Endothelial cell of umbilical vein (primary cell): ENCODE results near the gene SH3PXD2B. TPM values are rescaled to one million over a fixed set of nuclear protein-coding genes. Genes with fewer than 3 reads are reported as not detected.

ENCODE experiments used
- BruUV-seq: library from RNA; stranded (reverse); fragments of 400-500 nt; replicated peaks from 2 replicates; lab custom pipeline; 2021; lab: Mats Ljungman, UMichigan
- CTCF ChIA-PET: fragments of 300-600, 350-600 bp; sonication (Branson Sonifier 250); formaldehyde crosslinking; loops from one replicate; lab custom pipeline; 2021; ENCODE audit warnings: antibody characterized with exemption, inconsistent platforms; lab: Charles Lee
- POLR2A ChIA-PET: fragments of 300-600, 350-600 bp; sonication (Branson Sonifier 250); formaldehyde crosslinking; loops from one replicate; lab custom pipeline; 2021; ENCODE audit warnings: antibody characterized with exemption, inconsistent platforms; lab: Charles Lee
- DNase-seq: peaks from one replicate; pipeline ENCODE4 v3.0.0-alpha.2; 2011; ENCODE audit warnings: low read depth, low spot score
- FAIRE-seq: peaks from 2 replicates; lab custom pipeline; 2011; peaks lifted over from hg19 to GRCh38; lab: Jason Lieb, UNC
- H2AFZ ChIP-seq: 2 replicates; pipeline ENCODE4 v1.6.0; 2012; ENCODE audit warnings: low read depth, low read length, control low read depth, inconsistent platforms
- H3K27ac ChIP-seq: 2 replicates; pipeline ENCODE4 v1.5.1; 2011; ENCODE audit warnings: low read depth, mild to moderate bottlenecking, control low read depth, low read length, moderate library complexity; ENCODE audit not compliant: insufficient read depth
- H3K27me3 ChIP-seq, 2 experiments: 2 replicates each; pipeline versions ENCODE4 v1.6.0 to v1.6.1; 2011; ENCODE audit warnings: low read length in 2 of 2, mixed read lengths in 1 of 2; ENCODE audit not compliant: control insufficient read depth in 2 of 2, insufficient read depth in 2 of 2
- H3K36me3 ChIP-seq, 2 experiments: 2 replicates in 1 of 2; 3 replicates in 1 of 2; pipeline ENCODE4 v1.5.1; 2011; ENCODE audit warnings: low read length in 2 of 2, mild to moderate bottlenecking in 1 of 2, moderate library complexity in 1 of 2; ENCODE audit not compliant: control insufficient read depth in 2 of 2, insufficient read depth in 2 of 2; ENCODE audit errors: extremely low read depth in 1 of 2
- H3K4me1 ChIP-seq: 3 replicates; pipeline ENCODE4 v1.5.1; 2011; ENCODE audit warnings: mild to moderate bottlenecking, low read length; ENCODE audit not compliant: control insufficient read depth, insufficient read depth; ENCODE audit errors: extremely low read depth
- H3K4me2 ChIP-seq: 2 replicates; pipeline ENCODE4 v1.6.1; 2011; ENCODE audit warnings: low read length, control low read depth, mixed read lengths; ENCODE audit not compliant: insufficient read depth
- H3K4me3 ChIP-seq, 3 experiments: fragments of 200-600 bp in 1 of 3; sonication (generic), shearing (Covaris generic) in 1 of 3; replicated peaks in 1 of 3; 2 replicates each; pipeline ENCODE4 v1.5.1; 2011 to 2016; ENCODE audit warnings: control low read depth in 3 of 3, low read length in 3 of 3, mild to moderate bottlenecking in 2 of 3, inconsistent platforms in 1 of 3, low read depth in 1 of 3, moderate library complexity in 1 of 3; ENCODE audit not compliant: insufficient read depth in 1 of 3
- H3K79me2 ChIP-seq: 2 replicates; pipeline ENCODE4 v1.6.0; 2012; ENCODE audit warnings: low read length, inconsistent platforms; ENCODE audit not compliant: control insufficient read depth, insufficient read depth
- H3K9ac ChIP-seq: replicated peaks from 2 replicates; pipeline ENCODE3; 2011; ENCODE audit warnings: low read length, control low read depth; ENCODE audit not compliant: insufficient read depth; ENCODE audit errors: extremely low read depth
- H3K9me1 ChIP-seq: replicated peaks from 3 replicates; pipeline ENCODE4 v1.6.0; 2011; ENCODE audit warnings: mild to moderate bottlenecking, low read length; ENCODE audit not compliant: control insufficient read depth, insufficient read depth; ENCODE audit errors: extremely low read depth
- H3K9me3 ChIP-seq: replicated peaks from 2 replicates; pipeline ENCODE4 v1.5.1; 2012; ENCODE audit warnings: low read length, inconsistent platforms; ENCODE audit not compliant: control insufficient read depth, insufficient read depth
- H4K20me1 ChIP-seq: replicated peaks from 2 replicates; pipeline ENCODE3; 2011; ENCODE audit warnings: mild to moderate bottlenecking, low read length; ENCODE audit not compliant: control insufficient read depth, insufficient read depth; ENCODE audit errors: extremely low read depth
- CTCF ChIP-seq, 2 donors: IDR thresholded peaks; 1 replicate in 1 of 2; 2 replicates in 1 of 2; pipeline ENCODE4 v1.5.1; 2011; ENCODE audit warnings: low read length in 2 of 2, mild to moderate bottlenecking in 2 of 2, moderate library complexity in 2 of 2, control low read depth in 1 of 2, inconsistent platforms in 1 of 2, low read depth in 1 of 2; ENCODE audit not compliant: insufficient read depth in 1 of 2; ENCODE audit errors: extremely low read depth in 1 of 2
- EZH2 ChIP-seq: IDR thresholded peaks from 2 replicates; pipeline ENCODE4 v1.6.1; 2012; ENCODE audit warnings: borderline replicate concordance, low read depth, mild to moderate bottlenecking, moderate library complexity, low read length, inconsistent platforms; ENCODE audit not compliant: severe bottlenecking
- FOS ChIP-seq: IDR thresholded peaks from 2 replicates; pipeline ENCODE4 v1.6.1; 2011; ENCODE audit warnings: mild to moderate bottlenecking, low read length, moderate library complexity, borderline replicate concordance; ENCODE audit not compliant: insufficient read depth
- GATA2 ChIP-seq: IDR thresholded peaks from 2 replicates; pipeline ENCODE4 v1.7.0; 2011; ENCODE audit warnings: low read depth, mild to moderate bottlenecking, moderate library complexity, mixed read lengths, low read length; ENCODE audit not compliant: insufficient read length, insufficient read depth
- JUN ChIP-seq: IDR thresholded peaks from 2 replicates; pipeline ENCODE4 v1.6.1; 2011; ENCODE audit warnings: borderline replicate concordance, low read depth; ENCODE audit not compliant: insufficient read length, insufficient read depth
- MYC ChIP-seq: IDR thresholded peaks from one replicate; pipeline ENCODE4 v1.6.1; 2011; ENCODE audit warnings: mild to moderate bottlenecking, low read depth, low read length
- POLR2A ChIP-seq: IDR thresholded peaks from 2 replicates; pipeline ENCODE4 v1.6.1; 2012; ENCODE audit warnings: low read depth, mild to moderate bottlenecking, control low read depth, low read length
- POLR2AphosphoS5 ChIP-seq: IDR thresholded peaks from 2 replicates; pipeline ENCODE4 v1.6.1; 2012; ENCODE audit warnings: low read depth, mild to moderate bottlenecking, control low read depth, low read length, moderate library complexity; ENCODE audit not compliant: insufficient read depth
- dilution Hi-C: fragments of 300-500 bp; cut with MboI; formaldehyde crosslinking; loops from one replicate; pipeline ENCODE4 v1.15.0; 2019; ENCODE audit warnings: low sequenced_read_pairs; ENCODE audit not compliant: extremely low pct_ligation_motif_present
- intact Hi-C: fragments of 100-400 bp; cut with micrococcal nuclease; formaldehyde crosslinking; loops from one replicate; pipeline ENCODE4 v1.10.0; 2022
- polyA plus RNA-seq, 4 experiments: library from polyadenylated mRNA; depleted of rRNA in 3 of 4; stranded (reverse) in 3 of 4; unstranded in 1 of 4; fragments of >200 nt; gene quantifications; 2 replicates each; pipeline versions ENCODE4 v1.2.1 to v1.2.3, GENCODE V29; 2011 to 2012; ENCODE audit warnings: missing spikeins in 1 of 4
- total RNA-seq: library from RNA; stranded (reverse); gene quantifications from 2 replicates; pipeline ENCODE4 v1.2.3, GENCODE V29; 2021
- TF ChIP-seq, protein P1 (sequence below): IDR thresholded peaks from 2 replicates; pipeline ENCODE4 v1.6.1; 2011; ENCODE audit not compliant: insufficient read depth, insufficient read length

Gene SH3PXD2B
- total and polyA plus RNA-seq, 2 donors (not counting 3 experiments of a cell fraction or from before 2014, with no cell fraction given), result 23.5 to 66.3 TPM

GRCh38 chr5:172403189-172403796 lies 51.0 kb downstream of the SH3PXD2B start:
- no peak overlapping the region for H3K4me3 ChIP-seq
- H3K9me1 ChIP-seq, result no peaks in the 10 kb centered on the region
- DNase-seq (peak; percentile 45), FAIRE-seq (no peak)
- no peaks in the 10 kb centered on the region for H4K20me1 ChIP-seq
- H3K4me1 ChIP-seq, result peaks cover 5% of the 10 kb centered on the region
- peaks cover 14 to 18% of the 10 kb centered on the region in 2 experiments for H3K36me3 ChIP-seq
- H3K79me2 ChIP-seq, result peaks cover 6% of the 10 kb centered on the region
- intact Hi-C loops, result no loop called here
- no peak overlapping the region for H3K4me2 ChIP-seq
- TF ChIP-seq GATA2 (no peak), POLR2A (no peak), FOS (no peak), MYC (no peak), POLR2AphosphoS5 (no peak), EZH2 (no peak), JUN (no peak), CTCF (IDR thresholded peaks at IDR 0.05; ENCODE audit: extremely low read depth in 1 of 2, insufficient read depth in 1 of 2, low read depth in 1 of 2, low read length in 2 of 2) (no peak)
- TF ChIP-seq, protein P1, sequence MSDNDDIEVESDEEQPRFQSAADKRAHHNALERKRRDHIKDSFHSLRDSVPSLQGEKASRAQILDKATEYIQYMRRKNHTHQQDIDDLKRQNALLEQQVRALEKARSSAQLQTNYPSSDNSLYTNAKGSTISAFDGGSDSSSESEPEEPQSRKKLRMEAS, result no peak
- POLR2A ChIA-PET, result no interaction called here
- dilution Hi-C loops, result no loop called here
- H3K27ac ChIP-seq, result no peak overlapping the region
- no peak overlapping the region for H2AFZ ChIP-seq
- BruUV-seq, result no TSS peak
- no peaks in the 10 kb centered on the region for H3K27me3 ChIP-seq
- H3K9ac ChIP-seq, result no peak overlapping the region
- CTCF ChIA-PET, result interaction anchor here (0.7 to 1.0 kb wide), 2 partner anchors 32 to 48 kb away, joined by 3 read pairs; no protein-coding TSS in a partner anchor
- no peaks in the 10 kb centered on the region for H3K9me3 ChIP-seq
